ENCODE results near the gene DSCAM. TPM values are rescaled to one million over a fixed set of nuclear protein-coding genes. Genes with fewer than 3 reads are reported as not detected.

DSCAM gene
- total and polyA plus RNA-seq, 2 donors (not counting 1 experiment from before 2014, with no cell fraction given), result not detected

DNA sequence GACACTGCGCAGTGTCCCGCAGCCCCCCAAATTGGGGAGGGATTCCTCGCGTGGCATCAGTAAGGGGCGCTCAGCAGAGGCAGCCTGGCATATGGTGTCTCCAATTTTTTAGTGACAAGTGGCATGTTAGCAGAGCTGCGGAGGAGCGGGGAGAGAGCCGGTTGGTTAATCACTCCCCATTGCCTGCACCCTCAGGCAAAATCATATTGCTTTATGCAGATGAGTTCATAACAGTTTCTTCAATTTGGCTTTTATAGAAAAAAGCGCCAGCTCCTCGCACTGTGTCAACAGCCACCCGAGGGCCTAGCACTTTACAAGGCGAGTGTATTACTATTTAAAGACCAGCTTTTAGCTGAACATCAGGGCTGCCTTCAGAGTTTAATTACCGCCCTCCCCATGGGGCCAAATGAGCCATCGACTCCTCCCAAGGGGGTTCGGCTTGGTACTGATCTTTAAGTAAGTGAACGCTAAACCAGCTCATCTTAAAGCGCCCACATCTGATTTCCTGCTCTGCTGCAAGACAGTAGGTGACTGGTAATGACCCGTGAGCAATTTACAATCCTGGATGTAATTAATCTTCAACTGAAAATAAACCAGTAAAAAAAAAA is 298.9 kb downstream of the DSCAM start:
- Mint-ChIP-seq H3K27me3 (no peaks in the 10 kb centered on the region), H3K9me3 (ENCODE audit: insufficient read depth) (peaks cover 9% of the 10 kb centered on the region), H3K4me1 (no peaks in the 10 kb centered on the region), H3K4me3 (no peak overlapping the region), H3K27ac (no peak overlapping the region)
- Histone ChIP-seq H3K27me3 (replicated peaks in 1 of 4; ENCODE audit: control extremely low read depth in 1 of 4, control insufficient read depth in 3 of 4, insufficient read depth in 4 of 4, low read length in 3 of 4) (no peaks in the 10 kb centered on the region), H3K4me2 (replicated peaks; ENCODE audit: low read depth, low read length, poor library complexity, severe bottlenecking) (no peak overlapping the region), H3K79me2 (ENCODE audit: control insufficient read depth, insufficient read depth, low read length) (no peaks in the 10 kb centered on the region), H4K20me1 (ENCODE audit: control insufficient read depth, insufficient read depth, low read length, poor library complexity, severe bottlenecking) (no peaks in the 10 kb centered on the region), H3K9me3 (ENCODE audit: control extremely low read depth in 1 of 3, control insufficient read depth in 2 of 3, insufficient read depth in 1 of 3, low read length in 2 of 3) (peaks cover 3 to 19% (median 4%) of the 10 kb centered on the region in 3 donors), H3K27ac (ENCODE audit: low read length in 2 of 2) (no peak overlapping the region), H3K4me1 (ENCODE audit: control insufficient read depth in 2 of 2, insufficient read depth in 2 of 2, low read length in 2 of 2) (no peaks in the 10 kb centered on the region), H3K36me3 (replicated peaks in 1 of 2; ENCODE audit: control extremely low read depth in 1 of 2, control insufficient read depth in 1 of 2, extremely low read depth in 1 of 2, insufficient read depth in 2 of 2, low read length in 1 of 2) (no peaks in the 10 kb centered on the region), H2AFZ (ENCODE audit: insufficient read depth, low read depth, low read length, poor library complexity, severe bottlenecking) (no peak overlapping the region), H3K9ac (ENCODE audit: low read length) (no peak overlapping the region), H3K4me3 (ENCODE audit: control extremely low read depth in 1 of 5, extremely low read depth in 1 of 5, insufficient read depth in 1 of 5, low read depth in 2 of 5, low read length in 4 of 5) (no peak overlapping the region)
- TF ChIP-seq EZH2 (IDR thresholded peaks at IDR 0.05; ENCODE audit: borderline replicate concordance, insufficient read depth, low read depth, low read length, poor library complexity, severe bottlenecking), result no peak
- TF ChIP-seq, protein P1, sequence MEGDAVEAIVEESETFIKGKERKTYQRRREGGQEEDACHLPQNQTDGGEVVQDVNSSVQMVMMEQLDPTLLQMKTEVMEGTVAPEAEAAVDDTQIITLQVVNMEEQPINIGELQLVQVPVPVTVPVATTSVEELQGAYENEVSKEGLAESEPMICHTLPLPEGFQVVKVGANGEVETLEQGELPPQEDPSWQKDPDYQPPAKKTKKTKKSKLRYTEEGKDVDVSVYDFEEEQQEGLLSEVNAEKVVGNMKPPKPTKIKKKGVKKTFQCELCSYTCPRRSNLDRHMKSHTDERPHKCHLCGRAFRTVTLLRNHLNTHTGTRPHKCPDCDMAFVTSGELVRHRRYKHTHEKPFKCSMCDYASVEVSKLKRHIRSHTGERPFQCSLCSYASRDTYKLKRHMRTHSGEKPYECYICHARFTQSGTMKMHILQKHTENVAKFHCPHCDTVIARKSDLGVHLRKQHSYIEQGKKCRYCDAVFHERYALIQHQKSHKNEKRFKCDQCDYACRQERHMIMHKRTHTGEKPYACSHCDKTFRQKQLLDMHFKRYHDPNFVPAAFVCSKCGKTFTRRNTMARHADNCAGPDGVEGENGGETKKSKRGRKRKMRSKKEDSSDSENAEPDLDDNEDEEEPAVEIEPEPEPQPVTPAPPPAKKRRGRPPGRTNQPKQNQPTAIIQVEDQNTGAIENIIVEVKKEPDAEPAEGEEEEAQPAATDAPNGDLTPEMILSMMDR (IDR thresholded peaks at IDR 0.05), result no peak
- ChIA-PET POLR2A (no interaction called here), CTCF (no interaction called here)
- 90% methylated on average over 14 of the region's 18 CpGs for WGBS (ENCODE audit: insufficient coverage)
- DNase-seq (no peak), ATAC-seq (ENCODE audit: low read depth) (no peak)
- intact Hi-C loops (cut with micrococcal nuclease), result no loop called here

DNA sequence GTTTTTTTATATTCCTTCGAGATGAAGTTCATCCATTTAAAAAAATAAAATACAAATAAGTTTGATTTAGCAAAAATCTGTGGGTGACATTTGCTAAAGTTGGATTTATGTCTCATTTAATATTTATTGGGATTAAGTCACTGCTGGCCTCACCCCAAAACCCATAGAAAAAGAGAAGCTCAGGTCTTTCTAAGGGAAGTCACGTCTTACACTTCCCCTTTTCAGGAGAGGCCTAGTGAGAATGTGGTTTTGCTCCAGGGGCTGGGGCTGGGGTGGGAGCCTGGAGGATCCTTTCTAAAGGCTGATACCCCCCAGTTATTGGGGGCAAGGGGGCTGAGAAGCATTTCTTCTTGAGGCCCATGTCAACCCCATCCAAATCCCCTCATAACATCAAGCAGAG is 300.3 kb downstream of the DSCAM start:
- H3K4me1 Mint-ChIP-seq, result no peaks in the 10 kb centered on the region
- no peak for TF ChIP-seq EZH2 (IDR thresholded peaks at IDR 0.05; ENCODE audit: borderline replicate concordance, insufficient read depth, low read depth, low read length, poor library complexity, severe bottlenecking)
- TF ChIP-seq, protein P1 (IDR thresholded peaks at IDR 0.05), result no peak
- Histone ChIP-seq H3K27me3 (replicated peaks in 1 of 4; ENCODE audit: control extremely low read depth in 1 of 4, control insufficient read depth in 3 of 4, insufficient read depth in 4 of 4, low read length in 3 of 4) (no peaks in the 10 kb centered on the region), H3K79me2 (ENCODE audit: control insufficient read depth, insufficient read depth, low read length) (no peaks in the 10 kb centered on the region), H4K20me1 (ENCODE audit: control insufficient read depth, insufficient read depth, low read length, poor library complexity, severe bottlenecking) (no peaks in the 10 kb centered on the region), H3K27ac (ENCODE audit: low read length in 2 of 2) (no peak overlapping the region), H3K9me3 (ENCODE audit: control extremely low read depth in 1 of 3, control insufficient read depth in 2 of 3, insufficient read depth in 1 of 3, low read length in 2 of 3) (peaks cover 3 to 19% (median 4%) of the 10 kb centered on the region in 3 donors), H3K36me3 (replicated peaks in 1 of 2; ENCODE audit: control extremely low read depth in 1 of 2, control insufficient read depth in 1 of 2, extremely low read depth in 1 of 2, insufficient read depth in 2 of 2, low read length in 1 of 2) (no peaks in the 10 kb centered on the region), H3K9ac (ENCODE audit: low read length) (no peak overlapping the region), H3K4me2 (replicated peaks; ENCODE audit: low read depth, low read length, poor library complexity, severe bottlenecking) (no peak overlapping the region), H3K4me3 (ENCODE audit: control extremely low read depth in 1 of 5, extremely low read depth in 1 of 5, insufficient read depth in 1 of 5, low read depth in 2 of 5, low read length in 4 of 5) (no peak overlapping the region), H2AFZ (ENCODE audit: insufficient read depth, low read depth, low read length, poor library complexity, severe bottlenecking) (no peak overlapping the region), H3K4me1 (ENCODE audit: control insufficient read depth in 2 of 2, insufficient read depth in 2 of 2, low read length in 2 of 2) (no peaks in the 10 kb centered on the region)
- intact Hi-C loops (cut with micrococcal nuclease), result no loop called here
- H3K27me3 Mint-ChIP-seq, result no peaks in the 10 kb centered on the region
- no CpG with 5 or more reads among the region's 2 CpGs for WGBS (ENCODE audit: insufficient coverage)
- POLR2A ChIA-PET, result no interaction called here
- CTCF ChIA-PET, result no interaction called here
- peaks cover 9% of the 10 kb centered on the region for H3K9me3 Mint-ChIP-seq (ENCODE audit: insufficient read depth)
- DNase-seq (no peak), ATAC-seq (ENCODE audit: low read depth) (no peak)
- no peak overlapping the region for H3K4me3 Mint-ChIP-seq
- H3K27ac Mint-ChIP-seq, result no peak overlapping the region
